WTC11 (cell line): ENCODE measurements around the gene ITCH. TPM values are rescaled to one million over a fixed set of nuclear protein-coding genes. Genes with fewer than 3 reads are reported as not detected.
"Not testable (repeated sequence)": the region's sequence is repeated elsewhere in the genome, so short reads cannot be mapped to it uniquely, and the experiment has no call there.

Source experiments
- ATAC-seq: fragments of 200-7000 bp; cut with Tn5 transposase; 2 replicates; pipeline ENCODE4 v1.10.0; 2021; ENCODE audit warnings: mild to moderate bottlenecking, moderate library complexity
- CTCF ChIA-PET: fragments of 300-600 bp; sonication (Branson Sonifier 250); formaldehyde crosslinking; loops from one replicate; lab custom pipeline; 2021; ENCODE audit warnings: antibody characterized with exemption; lab: Charles Lee
- POLR2A ChIA-PET: fragments of 350-600 bp; sonication (Branson Sonifier 250); formaldehyde crosslinking; loops from one replicate; lab custom pipeline; 2021; ENCODE audit warnings: antibody characterized with exemption; lab: Charles Lee
- DNase-seq: peaks from one replicate; pipeline ENCODE4 v3.0.0; 2021; ENCODE audit warnings: low spot score
- H3K27ac Mint-ChIP-seq: 2 replicates; pipeline ENCODE4 v1.8.0; 2021; ENCODE audit warnings: mixed read lengths
- H3K27me3 Mint-ChIP-seq: 2 replicates; pipeline ENCODE4 v1.8.0; 2021; ENCODE audit warnings: low read depth, mild to moderate bottlenecking, moderate library complexity, mixed read lengths
- H3K36me3 Mint-ChIP-seq: 2 replicates; pipeline ENCODE4 v1.8.0; 2021; ENCODE audit warnings: mixed read lengths
- H3K4me1 Mint-ChIP-seq: 2 replicates; pipeline ENCODE4 v1.8.0; 2022; ENCODE audit warnings: mixed read lengths
- H3K4me3 Mint-ChIP-seq: 2 replicates; pipeline ENCODE4 v1.8.0; 2021; ENCODE audit warnings: mild to moderate bottlenecking, moderate library complexity, mixed read lengths
- H3K9me3 Mint-ChIP-seq: 2 replicates; pipeline ENCODE4 v1.8.0; 2021; ENCODE audit warnings: mixed read lengths
- AFF4 ChIP-seq: sonication (generic); formaldehyde crosslinking; IDR thresholded peaks from 2 replicates; pipeline ENCODE4 v1.8.1; 2023; ENCODE audit warnings: mild to moderate bottlenecking, missing genetic modification reagents, borderline replicate concordance
- CREM ChIP-seq: sonication (generic); formaldehyde crosslinking; IDR thresholded peaks from 2 replicates; pipeline ENCODE4 v1.8.1; 2022; ENCODE audit warnings: mild to moderate bottlenecking, missing genetic modification reagents, moderate library complexity
- CTCF ChIP-seq: fragments of 200-600 bp; IDR thresholded peaks from 2 replicates; pipeline ENCODE4 v1.8.0; 2022; ENCODE audit warnings: antibody characterized with exemption
- E2F5 ChIP-seq: sonication (generic); formaldehyde crosslinking; IDR thresholded peaks from 2 replicates; pipeline ENCODE4 v1.8.1; 2022; ENCODE audit warnings: mild to moderate bottlenecking, moderate library complexity, missing genetic modification reagents
- JAZF1 ChIP-seq: fragments of 250-450 bp; sonication (Bioruptor Pico); IDR thresholded peaks from 2 replicates; pipeline ENCODE4 v1.9.0; 2021; ENCODE audit warnings: moderate library complexity, mild to moderate bottlenecking, inconsistent platforms
- JUN ChIP-seq: sonication (generic); formaldehyde crosslinking; IDR thresholded peaks from 2 replicates; pipeline ENCODE4 v1.8.0; 2023; ENCODE audit warnings: mild to moderate bottlenecking, missing genetic modification reagents
- MAX ChIP-seq: sonication (generic); formaldehyde crosslinking; IDR thresholded peaks from 2 replicates; pipeline ENCODE4 v1.8.0; 2022; ENCODE audit warnings: mild to moderate bottlenecking, missing genetic modification reagents
- NR3C1 ChIP-seq: sonication (generic); formaldehyde crosslinking; conservative IDR thresholded peaks from 2 replicates; pipeline ENCODE4 v1.8.1; 2023; ENCODE audit warnings: low read depth, mild to moderate bottlenecking, missing genetic modification reagents
- ZNF281 ChIP-seq: sonication (generic); formaldehyde crosslinking; IDR thresholded peaks from 2 replicates; pipeline ENCODE4 v1.8.0; 2023; ENCODE audit warnings: mild to moderate bottlenecking, missing genetic modification reagents
- ZNF416 ChIP-seq: fragments of 250-450 bp; sonication (Bioruptor Pico); IDR thresholded peaks from 2 replicates; pipeline ENCODE4 v1.9.0; 2021; ENCODE audit warnings: mild to moderate bottlenecking, inconsistent platforms
- total RNA-seq: library from RNA; stranded (reverse); gene quantifications from 3 replicates; pipeline ENCODE4 v1.2.3, GENCODE V29; 2021

ITCH gene
- total RNA-seq, 1 experiment from 2014 or later = 35.8 TPM

GRCh38 chr20:34431168-34431567, 68.1 kb downstream of the ITCH start:
- peak overlapping the region; percentile 52 for H3K27ac Mint-ChIP-seq

GRCh38 chr20:34432663-34433062, 69.6 kb downstream of the ITCH start:
- CTCF ChIA-PET = interaction anchor here (1.9 kb wide), 1 partner anchor 120 kb away, joined by 17 read pairs; no protein-coding TSS in a partner anchor
- not testable (repeated sequence) for H3K27me3 Mint-ChIP-seq, H3K27ac Mint-ChIP-seq, H3K4me3 Mint-ChIP-seq, H3K4me1 Mint-ChIP-seq, H3K9me3 Mint-ChIP-seq, DNase-seq, ATAC-seq, H3K36me3 Mint-ChIP-seq
- POLR2A ChIA-PET = interaction anchor here (0.8 kb wide), 1 partner anchor 31 kb away, joined by 5 read pairs; no protein-coding TSS in a partner anchor

More at GRCh38 chr20:34431168-34431567, 68.1 kb downstream of the ITCH start:
- no peak for TF ChIP-seq JUN (CRISPR knock-in tag)
- TF ChIP-seq MAX (CRISPR knock-in tag) = no peak
- TF ChIP-seq ZNF416 (CRISPR knock-in tag) = no peak
- TF ChIP-seq, all 79 proteins: peak for 0
- H3K36me3 Mint-ChIP-seq = peaks cover under 1% of the 10 kb centered on the region; the same call in 1 of the 2 replicates
- CTCF ChIA-PET = interaction anchor here (1.9 kb wide), 1 partner anchor 119 kb away, joined by 17 read pairs; no protein-coding TSS in a partner anchor
- POLR2A ChIA-PET = no interaction called here
- DNase-seq (no peak), ATAC-seq (no peak)
- no peaks in the 10 kb centered on the region for H3K4me1 Mint-ChIP-seq
- no peak overlapping the region for H3K4me3 Mint-ChIP-seq
- H3K27me3 Mint-ChIP-seq = no peaks in the 10 kb centered on the region
- no peaks in the 10 kb centered on the region for H3K9me3 Mint-ChIP-seq

GRCh38 chr20:34433391-34433790, 70.3 kb downstream of the ITCH start:
- no peak overlapping the region for H3K27ac Mint-ChIP-seq
- peaks cover 1% of the 10 kb centered on the region for H3K36me3 Mint-ChIP-seq
- H3K9me3 Mint-ChIP-seq = no peaks in the 10 kb centered on the region
- CTCF ChIA-PET = interaction anchor here (1.9 to 2.8 kb wide), 2 partner anchors 121 kb away, joined by 13 to 17 read pairs; no protein-coding TSS in a partner anchor
- no peak for ATAC-seq
- no peak overlapping the region for H3K4me3 Mint-ChIP-seq
- DNase-seq = no peak
- TF ChIP-seq JUN (CRISPR knock-in tag) (no peak), NR3C1 (CRISPR knock-in tag) (no peak), JAZF1 (CRISPR knock-in tag) (no peak), AFF4 (CRISPR knock-in tag) (no peak), CREM (CRISPR knock-in tag) (no peak), ZNF281 (CRISPR knock-in tag) (no peak), E2F5 (no peak), CTCF (no peak)
- no peaks in the 10 kb centered on the region for H3K4me1 Mint-ChIP-seq
- POLR2A ChIA-PET = no interaction called here
- no peaks in the 10 kb centered on the region for H3K27me3 Mint-ChIP-seq
